ENCODE measurements around the gene SMCO4. TPM values are rescaled to one million over a fixed set of nuclear protein-coding genes. Genes with fewer than 3 reads are reported as not detected.

SMCO4 gene
- total and polyA plus RNA-seq, 2 of the 8 experiments (the other 6 are each of a cell fraction or from before 2014, with no cell fraction given): 33.2 to 53.9 TPM

- H2AFZ ChIP-seq (ENCODE audit: low read length): no peak overlapping the region
- H3K9ac ChIP-seq (replicated peaks in 1 of 4; ENCODE audit: extremely low read depth in 1 of 4, low read depth in 3 of 4, low read length in 3 of 4): no peak overlapping the region
- H3K27ac ChIP-seq (ENCODE audit: low read depth, low read length): no peak overlapping the region
- no peak for DNase-seq (ENCODE audit: low read depth in 1 of 2, low spot score in 2 of 2)
- POLR2A ChIA-PET (ENCODE audit: partially characterized antibody): interaction anchor here (1.5 kb wide), 1 partner anchor 38 kb away, joined by 3 read pairs; no protein-coding TSS in a partner anchor
- CTCF ChIA-PET (ENCODE audit: partially characterized antibody): interaction anchor here (0.7 to 2.4 kb wide), 7 partner anchors 8 to 170 kb away, joined by 3 to 9 read pairs (median 4); no protein-coding TSS in a partner anchor
- no peak overlapping the region for H2BK20ac ChIP-seq (ENCODE audit: low read length)
- no peak overlapping the region for H3K56ac ChIP-seq (replicated peaks; ENCODE audit: insufficient read length, low read depth, low read length)
- no peak overlapping the region for H4K91ac ChIP-seq (replicated peaks; ENCODE audit: insufficient read length, low read length)
- no peaks in the 10 kb centered on the region for H3K9me3 ChIP-seq (ENCODE audit: insufficient read depth in 2 of 2, low read depth in 1 of 2, low read length in 1 of 2)
- peak overlapping the region; percentile 80 for H2BK12ac ChIP-seq (ENCODE audit: low read depth, low read length)
- no peaks in the 10 kb centered on the region for H3K27me3 ChIP-seq (replicated peaks in 1 of 4; ENCODE audit: control insufficient read depth in 3 of 4, extremely low read depth in 1 of 4, insufficient read depth in 3 of 4, low read length in 3 of 4)
- peaks cover 4% of the 10 kb centered on the region; the same call in 1 of the 2 replicates for H3K79me1 ChIP-seq (ENCODE audit: low read depth, low read length)
- H3K4me3 ChIP-seq (ENCODE audit: extremely low read depth in 1 of 4, insufficient read depth in 2 of 4, low read depth in 3 of 4, low read length in 4 of 4): no peak overlapping the region
- no peaks in the 10 kb centered on the region; a peak in 1 of 8 replicates for H3K36me3 ChIP-seq (ENCODE audit: control insufficient read depth in 2 of 4, insufficient read depth in 4 of 4, low read length in 3 of 4)
- peaks cover 13 to 25% (median 17%) of the 10 kb centered on the region in 4 experiments for H3K4me1 ChIP-seq (replicated peaks in 1 of 4; ENCODE audit: control insufficient read depth in 3 of 4, insufficient read depth in 4 of 4, low read length in 3 of 4)
- no peak overlapping the region for H2BK120ac ChIP-seq (replicated peaks; ENCODE audit: low read depth, low read length)
- WGBS, 2 experiments (ENCODE audit: extremely low coverage in 1 of 2, insufficient coverage in 1 of 2, insufficient read length in 1 of 2, insufficient replicate concordance in 2 of 2, low coverage in 1 of 2, low lambda C conversion rate in 2 of 2, missing lambda C conversion rate in 1 of 2): 82% methylated on average over 10 of the region's 10 CpGs; no CpG with 5 or more reads in 1 of the 2 experiments
- no peak overlapping the region for H3K4ac ChIP-seq (replicated peaks; ENCODE audit: insufficient read length, low read depth, low read length)
- H4K8ac ChIP-seq (ENCODE audit: extremely low read depth, insufficient read depth, low read length): no peak overlapping the region
- H3K23me2 ChIP-seq (ENCODE audit: low read depth, low read length): no peaks in the 10 kb centered on the region
- H3K4me2 ChIP-seq (ENCODE audit: insufficient read depth in 1 of 2, low read depth in 2 of 2, low read length in 2 of 2): no peak overlapping the region
- peak overlapping the region; percentile 34; the same call in 1 of the 2 replicates for H2AK5ac ChIP-seq (ENCODE audit: low read depth, low read length)
- no peak overlapping the region for H3K23ac ChIP-seq (ENCODE audit: insufficient read length)
- peaks cover 0 to 2% of the 10 kb centered on the region in 2 experiments for H4K20me1 ChIP-seq (replicated peaks in 1 of 2; ENCODE audit: control insufficient read depth in 1 of 2, insufficient read depth in 2 of 2, low read length in 2 of 2)
- FAIRE-seq: no peak
- no peak overlapping the region; the same call in 1 of the 2 replicates for H2BK5ac ChIP-seq (ENCODE audit: low read depth, low read length)
- H3K79me2 ChIP-seq (ENCODE audit: control insufficient read depth in 1 of 2, insufficient read depth in 2 of 2, low read length in 2 of 2): no peaks in the 10 kb centered on the region
- no peak overlapping the region for H3K14ac ChIP-seq (ENCODE audit: insufficient read length)
- no peak overlapping the region for H3K18ac ChIP-seq (ENCODE audit: extremely low read depth, low read length)
- H2BK15ac ChIP-seq (ENCODE audit: low read length): 0 out of 2 replicates have a peak overlapping the region, but pooled peaks have one; percentile 46
- H4K5ac ChIP-seq (ENCODE audit: insufficient read length, low read depth, low read length): no peak overlapping the region
- no peak for TF ChIP-seq RNF2 (IDR thresholded peaks at IDR 0.05; ENCODE audit: borderline replicate concordance, low read depth, low read length, missing control alignments, poor library complexity, severe bottlenecking)
- no peak for TF ChIP-seq SUZ12 (IDR thresholded peaks at IDR 0.05; ENCODE audit: low read length)
- TF ChIP-seq, protein P1, sequence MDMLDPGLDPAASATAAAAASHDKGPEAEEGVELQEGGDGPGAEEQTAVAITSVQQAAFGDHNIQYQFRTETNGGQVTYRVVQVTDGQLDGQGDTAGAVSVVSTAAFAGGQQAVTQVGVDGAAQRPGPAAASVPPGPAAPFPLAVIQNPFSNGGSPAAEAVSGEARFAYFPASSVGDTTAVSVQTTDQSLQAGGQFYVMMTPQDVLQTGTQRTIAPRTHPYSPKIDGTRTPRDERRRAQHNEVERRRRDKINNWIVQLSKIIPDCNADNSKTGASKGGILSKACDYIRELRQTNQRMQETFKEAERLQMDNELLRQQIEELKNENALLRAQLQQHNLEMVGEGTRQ (IDR thresholded peaks at IDR 0.05; ENCODE audit: low read length): no peak
- TF ChIP-seq ZNF274 (IDR thresholded peaks at IDR 0.05; ENCODE audit: borderline replicate concordance, extremely low read depth, low read length): no peak
- no peak for TF ChIP-seq SAP30 (IDR thresholded peaks at IDR 0.05; ENCODE audit: insufficient read depth, insufficient replicate concordance, low read length)
- TF ChIP-seq KDM1A (IDR thresholded peaks at IDR 0.05; ENCODE audit: borderline replicate concordance, low read length): no peak
- TF ChIP-seq SIRT6 (IDR thresholded peaks at IDR 0.05; ENCODE audit: low read length): no peak
- no peak for TF ChIP-seq RAD21 (IDR thresholded peaks at IDR 0.05 in 1 of 2, conservative IDR thresholded peaks at IDR 0.05 in 1 of 2; ENCODE audit: low read depth in 2 of 2, low read length in 2 of 2)
Measured at GRCh38 chr11:93482556-93482955, 60.6 kb downstream of the SMCO4 start.
